ENCODE measurements around the gene SATB2.
A peak's percentile ranks its signal among the peaks of the same experiment; 100 is the strongest.

SATB2 gene

GRCh38 chr2:199257261-199258224, 200.2 kb downstream of the SATB2 start:
- no peak for DNase-seq (ENCODE audit: low spot score)

- DNase-seq (ENCODE audit: low spot score) = no peak
Observed at GRCh38 chr2:199230091-199230490, 227.6 kb downstream of the SATB2 start.

GRCh38 chr2:199228887-199229819, 228.6 kb downstream of the SATB2 start:
- peak; percentile 81 for DNase-seq (ENCODE audit: low spot score)

GRCh38 chr2:199223791-199224190, 233.9 kb downstream of the SATB2 start:
- no peak for DNase-seq (ENCODE audit: low spot score)

GRCh38 chr2:199220920-199221319, 236.8 kb downstream of the SATB2 start:
- no peak for DNase-seq (ENCODE audit: low spot score)

GRCh38 chr2:199219551-199219950, 238.2 kb downstream of the SATB2 start:
- no peak for DNase-seq (ENCODE audit: low spot score)

All from AG08396 (cell line).